Sigmoid colon (tissue), 7 donors: Measurements from ENCODE around the gene ZNF362. TPM values are rescaled to one million over a fixed set of nuclear protein-coding genes. Genes with fewer than 3 reads are reported as not detected.

Experiments used
- DNase-seq: peaks from one replicate; pipeline ENCODE4 v3.0.0-alpha.2; 2019
- H3K27ac ChIP-seq, 4 donors: fragments of 200-600 bp; sonication (generic); one replicate each; pipeline ENCODE4 v1.5.1; 2016 to 2019; ENCODE audit warnings: mild to moderate bottlenecking in 1 of 4
- H3K27me3 ChIP-seq, 3 donors: fragments of 200-600 bp; sonication (generic); one replicate each; pipeline ENCODE4 v1.5.1; 2019; ENCODE audit warnings: mild to moderate bottlenecking in 1 of 3
- H3K36me3 ChIP-seq, 4 donors: fragments of 200-600 bp; sonication (generic); one replicate each; pipeline ENCODE4 v1.5.1; 2016 to 2019
- H3K4me1 ChIP-seq, 4 donors: fragments of 200-600 bp; sonication (generic); one replicate each; pipeline ENCODE4 v1.5.1; 2017 to 2019
- H3K4me3 ChIP-seq, 4 donors: fragments of 200-600 bp; sonication (generic); one replicate each; pipeline ENCODE4 v1.5.1; 2017 to 2019; ENCODE audit warnings: mild to moderate bottlenecking in 2 of 4, moderate library complexity in 1 of 4
- H3K9me3 ChIP-seq, 4 donors: fragments of 200-600 bp in 3 of 4; sonication (generic) in 3 of 4; one replicate each; pipeline versions ENCODE4 v1.5.1 to v1.6.1; 2013 to 2019
- CTCF ChIP-seq, 4 experiments: fragments of 450-650 bp in 3 of 4; fragments of 200-600 bp in 1 of 4; IDR thresholded peaks; one replicate each; pipeline ENCODE4 v1.5.1; 2016 to 2019; ENCODE audit warnings: antibody characterized with exemption in 4 of 4, mild to moderate bottlenecking in 3 of 4, moderate library complexity in 2 of 4
- EP300 ChIP-seq, 4 donors: sonication (generic); formaldehyde crosslinking; IDR thresholded peaks; one replicate each; pipeline ENCODE4 v1.6.1; 2017; ENCODE audit warnings: antibody characterized with exemption in 4 of 4
- POLR2A ChIP-seq, 2 donors: fragments of 450-650 bp; IDR thresholded peaks; one replicate each; pipeline ENCODE4 v1.6.1; 2016; ENCODE audit warnings: antibody characterized with exemption in 2 of 2, mild to moderate bottlenecking in 2 of 2, moderate library complexity in 2 of 2
- POLR2AphosphoS5 ChIP-seq, 4 donors: sonication (generic); formaldehyde crosslinking; IDR thresholded peaks; one replicate each; pipeline ENCODE4 v1.6.1; 2017; ENCODE audit warnings: antibody characterized with exemption in 4 of 4
- WGBS, 2 donors: extraction: QIAGEN DNeasy Blood & Tissue Kit; methylation state at CpG; one replicate each; pipeline ENCODE4 v1.1.7; 2013; 5-methylcytosine and 5-hydroxymethylcytosine counted together
- intact Hi-C: fragments of 100-400 bp; cut with DNase I; formaldehyde crosslinking; loops from one replicate; pipeline ENCODE4 v1.15.1; 2023
- polyA plus RNA-seq, 3 donors: library from polyadenylated mRNA; stranded (reverse); fragments of 200-250 nt; gene quantifications; one replicate each; pipeline ENCODE4 v1.2.3, GENCODE V29; 2013
- total RNA-seq, 4 donors: library from RNA; depleted of rRNA; stranded (reverse); fragments of >200 nt; gene quantifications; one replicate each; pipeline ENCODE4 v1.1.0, GENCODE V29; 2016
- donor health status: healthy with polysubstance abuse.
- donor health status: Bipolar disorder and iron deficiency.
- donor health status: healthy.

The ZNF362 gene
- total and polyA plus RNA-seq, 7 donors: 3.5 to 18.8 (median 11.2) TPM

DNA sequence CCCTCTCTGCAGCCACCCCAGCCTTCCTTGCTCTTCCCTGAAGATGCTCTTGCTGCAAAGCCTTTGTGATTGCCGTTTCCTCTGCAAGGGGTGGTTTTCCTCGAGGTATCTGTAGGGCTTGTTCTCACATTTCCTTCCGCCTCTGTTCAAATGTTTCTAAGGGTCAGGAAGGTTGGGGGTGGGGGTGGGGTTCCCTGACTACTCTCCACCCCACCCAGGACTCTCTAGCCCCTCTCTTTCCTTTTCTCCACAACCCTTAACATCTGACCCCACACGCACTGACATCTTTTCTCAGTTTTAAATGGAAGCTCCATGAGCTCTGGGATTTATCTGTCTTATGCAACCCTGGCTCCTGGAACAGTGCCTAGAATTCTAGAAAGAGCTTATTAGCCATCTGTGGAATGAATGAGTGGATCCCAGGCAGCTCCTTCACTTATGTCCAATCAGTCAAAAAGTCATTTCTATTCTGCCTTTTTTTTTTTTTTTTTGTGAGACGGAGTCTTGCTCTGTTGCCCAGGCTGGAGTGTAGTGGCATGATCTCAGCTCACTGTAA lies 27.3 kb upstream of the ZNF362 start:
- DNase-seq: peak; percentile 75
- 38 to 46% methylated on average over 5 of the region's 5 CpGs for WGBS, 2 donors
- H3K27ac ChIP-seq: peak overlapping the region in 3 of 4 donors; percentile 44 to 48 (median 45)

GRCh38 chr1:33231166-33231565 lies 25.1 kb upstream of the ZNF362 start:
- Histone ChIP-seq H3K4me3 (no peak overlapping the region), H3K27me3 (no peaks in the 10 kb centered on the region), H3K36me3 (no peaks in the 10 kb centered on the region), H3K9me3 (no peaks in the 10 kb centered on the region), H3K4me1 (peaks cover 0 to 19% (median 13%) of the 10 kb centered on the region in 4 donors), H3K27ac (no peak overlapping the region)
- TF ChIP-seq CTCF (IDR thresholded peaks at IDR 0.05) (no peak), POLR2A (IDR thresholded peaks at IDR 0.05) (no peak), POLR2AphosphoS5 (IDR thresholded peaks at IDR 0.05) (no peak), EP300 (IDR thresholded peaks at IDR 0.05) (no peak)
- intact Hi-C loops: no loop called here
- 92 to 93% methylated on average over 7 of the region's 7 CpGs for WGBS, 2 donors
- DNase-seq: no peak

More for the DNA sequence above, 27.3 kb upstream of the ZNF362 start:
- Histone ChIP-seq H3K27me3 (no peaks in the 10 kb centered on the region), H3K4me3 (no peak overlapping the region), H3K4me1 (peaks cover 0 to 19% (median 13%) of the 10 kb centered on the region in 4 donors), H3K9me3 (no peaks in the 10 kb centered on the region), H3K36me3 (no peaks in the 10 kb centered on the region)
- TF ChIP-seq CTCF (IDR thresholded peaks at IDR 0.05) (no peak), POLR2AphosphoS5 (IDR thresholded peaks at IDR 0.05) (peak in 2 of 4 donors; percentile 41 to 51), POLR2A (IDR thresholded peaks at IDR 0.05) (no peak), EP300 (IDR thresholded peaks at IDR 0.05) (no peak)
- intact Hi-C loops: loop anchor here (10.0 kb wide), 1 partner anchor 236 kb away; no protein-coding TSS in a partner anchor

- Histone ChIP-seq H3K36me3 (no peaks in the 10 kb centered on the region), H3K4me1 (peaks cover 0 to 13% (median 9%) of the 10 kb centered on the region in 4 donors), H3K4me3 (no peak overlapping the region), H3K27ac (no peak overlapping the region), H3K27me3 (no peaks in the 10 kb centered on the region), H3K9me3 (no peaks in the 10 kb centered on the region)
- TF ChIP-seq EP300 (IDR thresholded peaks at IDR 0.05) (no peak), CTCF (IDR thresholded peaks at IDR 0.05) (no peak), POLR2AphosphoS5 (IDR thresholded peaks at IDR 0.05) (no peak), POLR2A (IDR thresholded peaks at IDR 0.05) (no peak)
- WGBS, 2 donors: 88 to 89% methylated on average over 3 of the region's 3 CpGs
- intact Hi-C loops: no loop called here
- no peak for DNase-seq
Observed at GRCh38 chr1:33232716-33233115, 23.6 kb upstream of the ZNF362 start.

- Histone ChIP-seq H3K4me3 (no peak overlapping the region), H3K27me3 (no peaks in the 10 kb centered on the region), H3K4me1 (no peaks in the 10 kb centered on the region), H3K27ac (no peak overlapping the region), H3K36me3 (no peaks in the 10 kb centered on the region), H3K9me3 (no peaks in the 10 kb centered on the region)
- WGBS, 2 donors: 74 to 83% methylated on average over 4 of the region's 4 CpGs
- no peak for TF ChIP-seq POLR2AphosphoS5 (IDR thresholded peaks at IDR 0.05)
- TF ChIP-seq POLR2A (IDR thresholded peaks at IDR 0.05): no peak
- TF ChIP-seq CTCF (IDR thresholded peaks at IDR 0.05): no peak
- TF ChIP-seq EP300 (IDR thresholded peaks at IDR 0.05): no peak
- no peak for DNase-seq
- intact Hi-C loops: no loop called here
Observed at GRCh38 chr1:33234131-33234530, 22.2 kb upstream of the ZNF362 start.

DNA sequence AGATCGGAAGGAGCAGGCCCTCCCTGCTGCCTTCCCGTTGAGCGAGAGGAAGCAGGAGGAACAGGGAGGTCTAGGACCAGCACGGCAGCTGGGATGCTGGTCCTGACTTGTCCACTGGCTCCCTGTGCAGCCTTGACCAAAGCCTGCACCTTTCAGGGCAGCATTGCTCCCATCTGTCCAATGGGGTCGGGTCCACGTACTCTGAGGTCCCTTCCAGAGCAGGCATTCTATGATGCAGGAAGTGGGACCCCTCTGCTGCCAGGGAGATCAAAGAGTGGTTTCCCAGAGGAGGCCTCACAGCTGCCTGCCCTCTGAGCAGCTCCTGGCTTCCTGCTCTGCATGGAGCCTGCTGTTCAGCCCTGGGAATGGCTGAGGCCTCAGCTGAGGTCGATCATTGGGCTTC lies 21.7 kb upstream of the ZNF362 start:
- 67 to 84% methylated on average over 7 of the region's 7 CpGs for WGBS, 2 donors

More for the DNA sequence above, 21.7 kb upstream of the ZNF362 start:
- Histone ChIP-seq H3K27me3 (no peaks in the 10 kb centered on the region), H3K9me3 (no peaks in the 10 kb centered on the region), H3K36me3 (no peaks in the 10 kb centered on the region), H3K27ac (no peak overlapping the region), H3K4me3 (no peak overlapping the region), H3K4me1 (no peaks in the 10 kb centered on the region)
- intact Hi-C loops: no loop called here
- no peak for DNase-seq
- TF ChIP-seq CTCF (IDR thresholded peaks at IDR 0.05) (no peak), POLR2A (IDR thresholded peaks at IDR 0.05) (no peak), EP300 (IDR thresholded peaks at IDR 0.05) (no peak), POLR2AphosphoS5 (IDR thresholded peaks at IDR 0.05) (no peak)
